ENCODE data around the gene UCP3. TPM values are rescaled to one million over a fixed set of nuclear protein-coding genes. Genes with fewer than 3 reads are reported as not detected.

UCP3 gene
- total and polyA plus RNA-seq, 2 donors (not counting 1 experiment from before 2014, with no cell fraction given): 8.9 to 11.0 TPM

DNA sequence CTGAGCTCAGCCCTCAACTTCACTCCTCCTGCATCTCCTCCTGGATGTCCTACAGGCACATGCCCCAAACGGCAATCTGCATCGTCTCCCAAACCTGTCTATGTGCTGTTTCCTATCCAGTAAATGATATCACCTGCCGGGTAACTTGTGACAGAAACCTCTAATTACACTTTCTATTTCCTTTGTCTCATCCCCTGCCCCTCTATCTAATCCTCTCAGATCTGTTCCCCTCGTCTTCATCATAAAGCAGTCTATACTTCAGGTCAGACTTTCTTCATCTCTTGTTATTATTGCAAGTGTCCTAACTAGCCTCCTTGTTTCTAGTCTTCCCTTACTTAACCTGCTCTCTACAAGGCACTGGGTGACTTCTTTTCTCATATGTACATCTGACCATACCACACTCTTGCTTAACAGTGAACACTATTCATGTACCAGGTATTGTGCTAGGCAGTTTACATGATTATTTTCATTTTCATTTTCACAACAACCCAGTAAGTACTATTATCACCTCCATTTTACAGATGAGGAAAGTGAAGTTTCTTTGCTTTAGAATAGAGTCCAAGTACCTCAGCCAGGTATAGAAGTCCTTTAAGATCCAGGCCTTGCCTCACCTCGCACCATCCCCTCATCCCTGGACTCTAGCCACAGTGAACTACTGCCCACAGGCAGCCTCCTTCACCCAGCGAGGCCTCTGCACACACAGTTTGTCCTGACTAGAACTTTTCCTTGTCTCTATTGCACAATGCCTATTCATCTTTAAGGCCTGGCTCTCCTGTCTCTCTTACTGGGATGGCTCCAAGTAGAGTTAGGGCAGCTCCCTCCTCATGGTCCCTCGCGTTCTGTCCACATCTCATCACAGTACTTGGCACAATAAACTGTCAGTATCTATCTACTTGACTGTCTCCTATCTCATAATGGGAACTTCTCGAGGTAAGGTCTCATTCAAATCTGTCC is 22.1 kb upstream of the UCP3 start:
- ATAC-seq (ENCODE audit: low read depth) (no peak), DNase-seq (no peak)
- no peaks in the 10 kb centered on the region for H3K27me3 Mint-ChIP-seq
- Histone ChIP-seq H2AFZ (ENCODE audit: insufficient read depth, low read depth, low read length, poor library complexity, severe bottlenecking) (no peak overlapping the region), H3K4me2 (replicated peaks; ENCODE audit: low read depth, low read length, poor library complexity, severe bottlenecking) (no peak overlapping the region), H3K4me1 (ENCODE audit: control insufficient read depth in 2 of 2, insufficient read depth in 2 of 2, low read length in 2 of 2) (peaks cover 0 to 7% of the 10 kb centered on the region in 2 donors), H4K20me1 (ENCODE audit: control insufficient read depth, insufficient read depth, low read length, poor library complexity, severe bottlenecking) (no peaks in the 10 kb centered on the region), H3K27ac (ENCODE audit: low read length in 2 of 2) (no peak overlapping the region), H3K4me3 (ENCODE audit: control extremely low read depth in 1 of 5, extremely low read depth in 1 of 5, insufficient read depth in 1 of 5, low read depth in 2 of 5, low read length in 4 of 5) (no peak overlapping the region), H3K9me3 (ENCODE audit: control extremely low read depth in 1 of 3, control insufficient read depth in 2 of 3, insufficient read depth in 1 of 3, low read length in 2 of 3) (no peaks in the 10 kb centered on the region), H3K36me3 (replicated peaks in 1 of 2; ENCODE audit: control extremely low read depth in 1 of 2, control insufficient read depth in 1 of 2, extremely low read depth in 1 of 2, insufficient read depth in 2 of 2, low read length in 1 of 2) (peaks cover 0 to 46% of the 10 kb centered on the region in 2 experiments), H3K27me3 (replicated peaks in 1 of 4; ENCODE audit: control extremely low read depth in 1 of 4, control insufficient read depth in 3 of 4, insufficient read depth in 4 of 4, low read length in 3 of 4) (no peaks in the 10 kb centered on the region), H3K9ac (ENCODE audit: low read length) (no peak overlapping the region), H3K79me2 (ENCODE audit: control insufficient read depth, insufficient read depth, low read length) (no peaks in the 10 kb centered on the region)
- H3K4me1 Mint-ChIP-seq: peaks cover 17% of the 10 kb centered on the region
- intact Hi-C loops (cut with micrococcal nuclease): loop anchor here (5.0 kb wide), 1 partner anchor 34 kb away; no protein-coding TSS in a partner anchor
- POLR2A ChIA-PET: no interaction called here
- H3K27ac Mint-ChIP-seq: peak overlapping the region; percentile 23
- WGBS (ENCODE audit: insufficient coverage): 95% methylated on average over 9 of the region's 9 CpGs
- CTCF ChIA-PET: interaction anchor here (0.9 to 3.1 kb wide), 6 partner anchors 29 to 67 kb away, joined by 3 to 38 read pairs (median 7); no protein-coding TSS in a partner anchor
- TF ChIP-seq, protein P1, sequence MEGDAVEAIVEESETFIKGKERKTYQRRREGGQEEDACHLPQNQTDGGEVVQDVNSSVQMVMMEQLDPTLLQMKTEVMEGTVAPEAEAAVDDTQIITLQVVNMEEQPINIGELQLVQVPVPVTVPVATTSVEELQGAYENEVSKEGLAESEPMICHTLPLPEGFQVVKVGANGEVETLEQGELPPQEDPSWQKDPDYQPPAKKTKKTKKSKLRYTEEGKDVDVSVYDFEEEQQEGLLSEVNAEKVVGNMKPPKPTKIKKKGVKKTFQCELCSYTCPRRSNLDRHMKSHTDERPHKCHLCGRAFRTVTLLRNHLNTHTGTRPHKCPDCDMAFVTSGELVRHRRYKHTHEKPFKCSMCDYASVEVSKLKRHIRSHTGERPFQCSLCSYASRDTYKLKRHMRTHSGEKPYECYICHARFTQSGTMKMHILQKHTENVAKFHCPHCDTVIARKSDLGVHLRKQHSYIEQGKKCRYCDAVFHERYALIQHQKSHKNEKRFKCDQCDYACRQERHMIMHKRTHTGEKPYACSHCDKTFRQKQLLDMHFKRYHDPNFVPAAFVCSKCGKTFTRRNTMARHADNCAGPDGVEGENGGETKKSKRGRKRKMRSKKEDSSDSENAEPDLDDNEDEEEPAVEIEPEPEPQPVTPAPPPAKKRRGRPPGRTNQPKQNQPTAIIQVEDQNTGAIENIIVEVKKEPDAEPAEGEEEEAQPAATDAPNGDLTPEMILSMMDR (IDR thresholded peaks at IDR 0.05): no peak
- no peak for TF ChIP-seq EZH2 (IDR thresholded peaks at IDR 0.05; ENCODE audit: borderline replicate concordance, insufficient read depth, low read depth, low read length, poor library complexity, severe bottlenecking)
- no peaks in the 10 kb centered on the region for H3K9me3 Mint-ChIP-seq (ENCODE audit: insufficient read depth)
- no peak overlapping the region for H3K4me3 Mint-ChIP-seq

All from B cell (primary cell).